GM18499 (cell line): ENCODE data around the gene NEDD8.

Experiments
- ATAC-seq: cut with Tn5 transposase; IDR thresholded peaks from one replicate; pipeline ENCODE4 v1.9.1; 2021; ENCODE audit warnings: moderate number of reproducible peaks; ENCODE audit not compliant: insufficient read depth, unreplicated experiment

Gene NEDD8

DNA sequence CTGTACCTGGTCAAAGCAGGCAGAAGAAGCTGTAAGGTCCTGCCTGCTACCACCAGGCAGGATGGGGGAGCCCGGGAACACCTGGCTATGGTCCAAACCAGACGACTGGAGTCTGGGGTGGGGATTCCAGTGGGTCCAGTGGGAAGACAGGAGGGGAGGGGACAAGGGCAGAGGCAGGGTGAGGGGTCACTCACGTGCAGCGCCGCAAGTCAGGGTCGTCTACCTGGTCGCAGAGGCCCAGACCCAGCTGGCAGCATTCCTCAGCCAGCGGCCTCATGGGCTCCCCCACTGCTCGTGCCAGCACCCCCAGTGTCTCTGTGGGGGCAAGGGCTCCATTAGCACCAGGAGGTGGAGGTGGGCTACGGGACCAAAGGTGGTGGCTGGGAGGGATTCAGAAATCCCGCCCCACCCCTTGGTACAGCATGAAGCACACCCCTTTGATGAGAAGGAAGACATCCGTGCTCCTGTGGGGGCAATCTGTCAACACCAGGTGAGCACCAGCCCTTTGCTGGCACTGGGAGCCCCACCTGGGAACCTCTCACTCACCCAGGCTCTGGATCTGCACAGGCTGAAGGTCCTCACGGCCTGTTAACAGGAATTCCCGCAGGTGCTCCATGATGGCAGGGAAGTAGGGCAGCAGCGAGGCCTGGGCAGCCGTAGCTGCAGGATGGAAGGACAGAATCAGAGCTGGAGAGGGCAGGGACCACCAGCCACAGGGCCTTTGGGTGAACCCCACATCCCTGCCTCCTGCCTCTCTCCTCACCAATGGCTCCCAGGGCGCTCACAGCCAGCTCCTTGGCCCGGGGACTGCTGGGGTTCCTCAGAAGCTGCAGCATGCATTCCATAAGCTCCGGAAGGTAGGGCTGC is 47.8 kb downstream of the NEDD8 start:
- ATAC-seq: no peak

DNA sequence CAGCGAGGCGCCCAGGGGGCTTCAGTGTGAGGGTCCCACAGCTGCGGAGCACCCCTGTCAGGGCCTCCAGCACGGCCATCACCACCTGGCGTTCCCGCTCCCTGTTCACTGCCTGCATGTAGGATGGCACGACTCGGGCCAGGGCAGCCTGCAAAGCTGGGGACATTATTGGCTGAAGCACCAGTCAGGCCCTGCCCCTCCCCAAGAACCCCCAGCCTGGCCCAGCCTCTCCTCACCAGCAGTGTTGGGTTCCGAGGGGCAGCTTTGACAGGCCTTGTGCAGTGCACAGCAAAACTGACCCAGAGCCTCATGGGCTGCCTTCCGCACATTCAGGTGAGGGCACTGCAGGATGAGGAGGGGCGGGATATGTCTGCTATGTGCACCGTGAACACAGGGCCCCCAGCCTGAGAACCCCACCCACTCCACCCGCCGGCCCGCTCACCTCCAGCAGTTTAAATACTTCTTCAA is 49.1 kb downstream of the NEDD8 start:
- ATAC-seq: no peak

- ATAC-seq: no peak
These were observed 49.9 kb downstream of the NEDD8 start for GRCh38 chr14:24182110-24182882.

DNA sequence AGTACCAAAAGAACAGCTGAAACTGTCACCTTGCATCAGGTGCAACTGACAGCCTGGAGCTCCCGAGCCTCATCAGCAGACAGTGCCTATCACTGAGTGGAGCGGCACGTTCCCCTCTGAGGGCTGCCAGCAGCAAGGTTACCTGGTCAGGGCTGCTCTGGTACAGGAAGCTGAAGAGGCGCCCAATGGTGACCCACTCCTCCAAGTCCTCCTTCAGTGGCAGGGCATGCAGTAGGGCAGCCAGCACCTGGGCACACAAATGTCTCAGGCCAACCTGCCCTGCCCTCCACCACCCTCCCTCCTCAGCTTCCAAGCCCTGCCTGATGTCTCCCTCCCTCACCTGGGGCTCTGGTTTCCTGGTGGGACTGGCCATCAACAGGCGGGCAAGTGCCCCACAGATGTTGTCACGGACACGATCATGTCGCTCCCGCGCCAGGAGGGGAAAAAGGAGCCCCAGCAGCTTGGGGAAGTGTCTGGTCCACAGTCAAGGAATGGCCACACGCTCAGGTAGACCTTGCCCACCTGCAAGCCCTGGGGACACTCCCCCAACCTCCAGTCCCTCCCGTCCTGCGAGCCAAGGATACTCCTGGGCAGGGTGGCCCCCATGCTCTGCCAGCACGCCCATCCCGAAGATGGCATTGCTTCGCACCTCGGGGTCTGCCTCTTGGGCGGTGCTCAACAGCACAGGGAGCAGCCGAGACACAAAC is 50.6 kb downstream of the NEDD8 start:
- no peak for ATAC-seq

DNA sequence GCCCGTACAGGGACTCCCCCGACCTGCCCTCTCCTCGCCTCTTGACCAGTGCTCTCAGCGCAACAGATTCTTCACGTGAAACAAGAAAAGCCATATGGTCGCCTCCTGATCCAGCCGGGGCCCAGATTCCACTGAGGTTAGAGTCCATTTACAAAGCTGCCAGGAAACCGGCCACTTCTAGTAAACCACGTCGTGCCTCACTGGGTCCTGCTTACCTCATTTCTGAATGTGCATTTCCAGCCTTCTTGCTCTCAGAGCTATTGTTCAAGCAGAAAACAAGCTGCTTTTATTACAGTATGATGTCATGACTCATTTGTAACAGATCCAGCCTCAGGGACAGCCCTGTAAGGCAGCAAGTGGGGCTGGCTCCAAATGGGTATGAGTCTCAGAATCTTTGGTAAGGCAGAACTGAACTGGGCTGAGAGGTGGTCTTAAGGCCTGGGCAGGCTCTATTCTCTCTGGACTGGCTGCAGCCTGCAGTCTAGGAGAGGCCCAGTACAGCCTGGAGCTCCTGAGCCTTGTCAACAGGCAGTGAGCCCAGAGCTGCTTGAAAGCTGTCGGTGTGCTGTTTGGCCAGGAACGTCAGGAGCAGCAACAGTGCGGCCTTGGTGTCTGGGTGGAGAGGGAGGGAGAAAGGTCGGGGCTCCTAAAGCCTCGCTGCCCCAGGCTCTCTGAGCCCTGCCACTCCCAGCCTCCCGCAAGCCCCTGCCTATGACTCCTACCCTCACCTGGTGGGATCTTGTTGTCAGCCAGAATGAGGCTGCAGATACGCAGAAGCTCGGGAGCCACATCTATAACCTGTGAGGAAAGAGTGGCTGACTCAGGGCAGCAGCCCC is 52.0 kb downstream of the NEDD8 start:
- no peak for ATAC-seq

DNA sequence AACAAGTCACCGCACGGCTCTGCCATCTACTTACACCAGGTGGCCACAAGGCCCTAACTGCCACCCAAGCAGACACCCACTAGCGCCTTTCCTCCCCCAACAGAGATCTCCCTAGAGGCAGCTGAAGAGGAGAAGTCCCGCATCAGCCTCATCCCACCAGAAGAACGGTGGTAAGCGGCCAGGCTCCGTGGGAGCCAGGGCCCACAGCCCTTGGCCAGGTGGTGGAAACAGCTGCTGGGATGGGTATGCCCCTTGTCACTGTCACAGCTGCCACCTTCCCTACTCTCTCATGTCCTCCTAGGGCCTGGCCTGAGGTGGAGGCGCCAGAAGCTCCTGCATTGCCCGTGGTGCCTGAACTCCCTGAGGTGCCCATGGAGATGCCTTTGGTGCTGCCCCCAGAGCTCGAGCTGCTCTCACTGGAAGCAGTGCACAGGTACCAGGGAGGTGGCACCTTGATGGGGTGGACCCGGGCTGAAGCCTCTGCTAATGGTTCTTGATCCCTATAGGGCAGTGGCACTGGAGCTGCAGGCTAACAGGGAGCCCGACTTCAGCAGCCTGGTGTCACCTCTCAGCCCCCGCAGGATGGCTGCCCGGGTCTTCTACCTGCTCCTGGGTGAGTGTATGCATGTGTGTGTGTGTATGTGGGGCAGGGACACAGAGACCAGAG is 52.7 kb downstream of the NEDD8 start:
- no peak for ATAC-seq

DNA sequence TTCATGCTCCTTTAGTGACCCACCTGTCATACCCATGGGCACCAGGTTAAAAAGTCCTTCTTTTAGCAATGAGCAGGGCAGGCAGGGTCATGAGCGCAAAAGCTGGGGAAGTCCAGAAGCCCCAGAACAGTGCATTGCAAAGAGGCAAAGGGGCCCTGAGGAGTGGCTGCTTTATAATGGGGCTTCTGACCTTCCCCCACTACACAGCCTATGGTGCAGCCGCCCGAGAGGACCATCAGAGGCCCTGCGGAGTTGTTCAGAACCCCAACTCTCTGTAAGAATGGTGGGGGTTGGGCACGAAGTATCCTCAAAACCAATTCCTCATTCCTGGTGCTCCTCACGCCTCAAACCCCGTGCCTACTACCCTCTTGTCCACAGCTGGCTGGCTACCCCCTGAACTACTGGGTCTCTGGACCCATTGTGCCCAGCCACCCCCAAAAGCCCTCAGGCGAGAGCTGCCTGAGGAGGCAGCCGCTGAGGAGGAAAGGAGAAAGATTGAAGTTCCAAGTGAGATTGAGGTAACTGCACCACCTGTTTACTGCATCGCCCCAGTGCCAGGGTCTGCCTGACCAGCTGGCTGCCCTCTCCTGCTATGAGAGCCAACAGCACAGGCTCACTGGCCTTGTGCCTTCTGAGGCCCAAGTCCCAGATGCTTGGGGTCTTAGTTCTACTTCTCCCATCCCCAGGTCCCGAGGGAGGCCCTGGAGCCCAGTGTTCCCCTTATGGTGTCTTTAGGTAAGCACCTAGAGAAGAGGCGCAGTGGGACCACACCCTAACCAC is 53.6 kb downstream of the NEDD8 start:
- no peak for ATAC-seq

GRCh38 chr14:24177891-24178290 is 54.3 kb downstream of the NEDD8 start:
- ATAC-seq: no peak

DNA sequence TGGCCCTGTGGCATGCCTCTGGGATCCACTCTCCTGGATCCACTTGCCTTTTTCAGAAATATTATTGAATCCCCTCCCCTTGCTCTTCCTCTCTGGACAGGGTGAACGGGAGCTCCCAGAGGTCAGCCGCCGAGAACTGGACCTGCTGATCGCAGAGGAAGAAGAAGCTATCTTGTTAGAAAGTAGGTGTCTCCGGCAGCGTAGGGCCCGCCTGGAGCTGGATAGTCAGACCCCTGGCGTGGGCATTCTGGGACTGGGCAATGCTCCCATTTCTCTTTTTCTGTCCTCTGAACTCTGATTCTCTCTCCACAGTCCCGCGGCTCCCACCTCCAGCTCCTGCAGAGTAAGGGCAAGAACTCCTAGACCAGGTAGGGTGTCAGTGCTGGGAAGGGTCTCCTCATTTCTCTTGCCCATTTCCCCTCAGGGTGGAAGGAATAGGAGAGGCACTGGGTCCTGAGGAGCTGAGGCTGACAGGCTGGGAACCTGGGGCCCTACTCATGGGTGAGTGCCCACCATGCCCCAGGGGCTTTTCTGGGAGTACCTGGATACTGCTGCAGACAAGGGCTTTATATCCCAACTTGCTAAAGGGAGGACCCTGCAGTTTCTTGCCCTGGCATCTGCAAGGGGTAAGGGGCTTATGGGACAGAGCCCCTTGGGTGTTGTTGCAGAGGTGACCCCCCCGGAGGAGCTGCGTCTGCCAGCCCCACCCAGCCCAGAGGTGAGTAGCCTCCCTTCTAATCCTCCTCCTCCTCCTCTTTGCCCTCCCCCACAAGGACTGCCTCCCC is 54.9 kb downstream of the NEDD8 start:
- no peak for ATAC-seq

- no peak for ATAC-seq
These were observed 55.6 kb downstream of the NEDD8 start for GRCh38 chr14:24176599-24176998.

DNA sequence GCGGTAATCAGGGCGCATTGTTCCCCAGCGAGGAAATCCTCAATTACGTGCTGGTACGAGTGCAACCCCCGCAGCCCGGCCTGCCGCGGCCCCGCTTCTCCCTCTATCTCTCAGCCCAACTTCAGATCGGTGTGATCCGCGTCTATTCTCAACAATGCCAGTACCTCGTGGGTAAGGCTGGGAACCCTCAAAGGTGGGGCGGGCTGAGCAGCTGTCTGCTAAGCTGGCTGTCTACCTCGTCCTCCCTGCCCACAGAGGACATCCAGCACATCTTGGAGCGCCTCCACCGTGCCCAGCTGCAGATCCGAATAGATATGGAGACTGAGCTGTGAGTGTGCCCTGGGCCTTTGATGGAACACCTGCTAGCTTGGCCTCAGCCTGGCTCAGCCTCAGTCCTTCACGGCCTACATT is 59.3 kb downstream of the NEDD8 start:
- ATAC-seq: no peak

DNA sequence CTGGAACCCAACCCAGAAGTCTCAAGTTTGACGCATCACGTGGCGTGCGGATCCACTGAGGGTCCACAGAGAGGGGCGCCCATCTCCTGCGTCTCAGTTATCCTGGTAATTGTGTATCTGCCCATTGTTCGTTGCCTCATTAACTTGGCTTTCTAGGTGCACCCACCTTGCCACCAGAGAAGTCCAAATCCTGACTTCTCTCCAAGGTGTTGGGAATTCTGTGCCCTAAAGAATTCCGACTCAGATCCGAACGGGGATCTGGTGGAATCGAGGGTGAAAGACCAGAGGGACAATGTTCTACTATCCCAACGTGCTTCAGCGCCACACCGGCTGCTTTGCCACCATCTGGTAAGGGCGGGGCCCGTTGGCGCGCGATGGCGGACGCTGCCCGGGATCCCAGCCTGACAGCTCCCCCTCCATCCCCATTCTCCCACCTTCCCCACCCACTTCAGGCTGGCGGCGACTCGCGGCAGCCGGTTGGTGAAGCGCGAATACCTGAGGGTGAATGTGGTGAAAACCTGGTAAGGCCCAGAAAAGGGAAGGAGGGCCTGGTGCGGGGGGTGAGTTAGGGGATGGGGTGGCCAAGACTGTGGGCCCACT is 59.8 kb downstream of the NEDD8 start:
- peak; percentile 3 for ATAC-seq

GRCh38 chr14:24171422-24172260 is 60.5 kb downstream of the NEDD8 start, which contains the start of gene REC8:
Gene REC8, plus strand, starts transcription at chr14:24172080. Its CDS starts 473 bp downstream, at chr14:24172553.
- peak; percentile 78 for ATAC-seq

DNA sequence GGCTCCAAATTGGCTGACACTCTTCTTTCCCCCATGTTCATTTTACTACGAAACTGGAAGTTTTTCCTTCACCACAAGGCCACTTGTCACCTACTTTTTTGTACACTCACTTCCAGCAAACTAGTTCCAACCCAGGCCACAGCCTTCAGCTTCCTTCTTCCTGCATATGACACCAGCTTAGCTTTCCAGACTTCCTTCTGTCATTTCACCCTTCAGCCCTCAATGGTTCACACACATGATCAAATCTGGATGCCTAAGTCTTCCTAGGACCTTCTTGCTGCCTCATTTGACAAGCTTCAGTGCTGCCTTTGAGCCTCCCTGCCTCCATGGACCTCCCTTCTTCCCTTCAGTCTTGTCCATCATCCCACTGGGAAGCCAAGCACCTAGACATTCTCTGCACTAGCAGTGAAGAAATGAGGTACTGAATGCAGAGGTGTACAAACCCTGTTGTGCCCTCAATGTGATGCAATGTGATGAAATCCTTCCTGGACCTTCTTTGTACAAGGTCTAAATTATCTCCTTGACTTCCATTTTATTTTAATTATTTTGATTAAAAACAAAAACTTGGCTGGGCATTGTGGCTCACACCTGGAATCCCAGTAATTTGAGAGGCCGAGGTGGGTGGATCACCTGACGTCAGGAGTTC is 64.6 kb downstream of the NEDD8 start:
- ATAC-seq: no peak
